KBM-7 (cell line): ENCODE results near the gene TANC1.
"Not testable (repeated sequence)": the region's sequence is repeated elsewhere in the genome, so short reads cannot be mapped to it uniquely, and the experiment has no call there.

Experiments used
- DNase-seq: peaks from one replicate; pipeline ENCODE4 v3.0.0-alpha.2; 2015
- in situ Hi-C: fragments of 300-500 bp; cut with MboI; formaldehyde crosslinking; loops from 2 replicates; pipeline ENCODE4 v1.14.3; 2020; ENCODE audit warnings: low sequenced_read_pairs, low pct_unique_long_range_greater_than_20kb, mixed read lengths

The TANC1 gene

DNA sequence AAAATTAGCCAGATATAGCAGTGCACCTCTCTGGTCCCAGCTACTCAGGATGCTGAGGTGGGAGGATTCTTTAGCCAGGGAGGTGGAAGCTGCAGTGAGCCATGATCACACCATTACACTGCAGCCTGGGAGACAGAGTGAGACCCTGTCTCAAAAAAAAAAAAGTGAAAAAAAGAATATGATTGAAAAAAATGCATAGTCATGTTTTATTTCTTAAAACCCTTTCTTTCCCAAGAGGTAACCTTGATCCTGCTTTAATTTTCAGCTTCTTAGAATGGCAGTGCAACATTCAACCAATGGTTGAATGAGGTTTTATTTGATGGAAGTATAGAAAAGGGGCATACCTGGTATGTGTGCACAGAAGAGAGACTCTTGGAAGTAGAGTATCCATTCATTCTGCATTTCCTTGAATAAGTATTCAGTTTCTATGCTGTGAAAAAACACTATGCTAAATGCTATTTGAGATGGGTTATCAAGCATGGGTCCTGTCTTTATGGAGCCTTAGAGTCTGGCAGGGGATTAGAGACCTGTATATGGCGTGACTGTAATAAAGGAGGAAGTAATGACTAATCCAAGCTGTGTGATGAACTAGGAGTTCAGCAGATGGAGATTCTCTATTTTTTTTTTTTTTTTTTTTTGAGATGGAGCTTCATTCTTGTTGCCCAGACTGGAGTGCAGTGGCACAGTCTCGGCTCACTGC lies 171.8 kb downstream of the TANC1 start:
- in situ Hi-C loops: no loop called here
- peak; percentile 78 for DNase-seq

GRCh38 chr2:159140821-159141220 lies 172.4 kb downstream of the TANC1 start:
- in situ Hi-C loops, DNase-seq: not testable (repeated sequence)

DNA sequence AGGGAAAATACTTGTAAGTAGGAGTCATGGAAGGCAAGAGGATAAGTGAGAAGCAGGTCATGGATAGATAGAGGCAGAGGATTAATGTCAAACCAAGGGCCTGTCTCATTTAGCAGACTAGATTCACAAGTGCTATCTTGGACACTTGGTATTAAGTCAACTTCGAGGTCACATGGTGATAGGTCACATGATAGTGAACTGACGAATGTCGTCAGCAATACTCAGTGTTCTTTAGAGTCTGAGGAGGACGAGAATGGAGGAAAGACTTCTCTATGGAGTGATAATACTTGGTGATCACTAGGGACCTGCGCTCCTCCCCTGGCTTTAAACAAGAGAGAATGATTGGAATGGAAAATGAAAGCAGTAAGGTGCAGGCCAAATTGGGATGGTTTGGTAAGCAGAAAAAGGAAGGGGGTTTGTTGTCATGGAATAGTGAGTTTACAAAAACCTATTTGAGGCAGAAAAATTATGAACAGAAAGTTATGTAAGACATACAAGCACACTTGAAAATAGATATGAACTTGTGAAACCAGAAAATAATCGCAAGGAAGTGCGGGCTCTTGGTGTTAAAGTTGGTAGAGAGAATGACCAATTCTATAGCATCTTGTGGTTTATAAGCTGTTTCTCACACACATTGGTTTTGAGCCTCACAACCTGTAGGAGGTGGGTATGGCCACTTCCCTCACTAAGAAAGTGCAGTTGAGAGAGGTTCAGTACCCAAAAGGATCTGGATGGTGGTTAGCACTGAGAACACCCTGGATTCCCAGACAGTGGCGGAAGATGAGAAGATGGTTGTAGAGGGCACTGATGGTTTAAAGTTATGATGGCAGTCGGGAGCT lies 176.6 kb downstream of the TANC1 start:
- in situ Hi-C loops: no loop called here
- no peak for DNase-seq

- DNase-seq: no peak
- in situ Hi-C loops: no loop called here
Measured at GRCh38 chr2:159145745-159146354, 177.4 kb downstream of the TANC1 start.

DNA sequence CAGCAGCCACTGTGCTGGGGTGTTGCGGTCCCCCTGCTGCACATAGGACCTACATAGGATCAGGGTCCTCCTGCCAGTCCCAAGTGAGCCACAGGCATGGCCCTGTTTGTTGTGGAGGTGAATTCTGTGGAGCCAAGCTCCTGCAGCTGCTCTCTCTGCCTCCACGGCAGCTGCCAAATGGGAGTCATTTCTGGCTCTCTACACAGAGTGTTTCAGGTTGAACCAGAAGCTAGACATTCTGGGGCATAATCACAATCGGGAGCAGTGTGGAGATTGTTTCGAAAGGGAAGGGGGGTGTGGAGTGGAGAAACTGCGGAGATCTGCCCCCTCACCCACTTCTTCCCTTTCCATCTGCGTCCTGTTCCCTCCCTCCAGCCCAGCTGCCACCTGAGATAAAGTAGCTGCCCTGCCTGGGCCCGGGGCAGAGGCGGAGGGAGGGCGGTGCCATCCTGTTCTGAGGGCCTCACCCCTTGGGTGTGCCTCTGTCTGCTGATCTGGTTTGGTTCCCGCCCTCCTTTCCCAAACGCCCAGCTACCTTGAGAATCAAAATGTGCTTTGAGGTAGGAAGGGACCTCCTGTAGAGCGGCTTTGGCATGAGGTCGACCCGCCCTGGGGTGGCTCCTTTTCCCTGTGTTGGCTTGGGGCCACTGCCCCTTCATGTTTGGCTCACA lies 178.7 kb downstream of the TANC1 start:
- in situ Hi-C loops: no loop called here
- peak; percentile 73 for DNase-seq

DNA sequence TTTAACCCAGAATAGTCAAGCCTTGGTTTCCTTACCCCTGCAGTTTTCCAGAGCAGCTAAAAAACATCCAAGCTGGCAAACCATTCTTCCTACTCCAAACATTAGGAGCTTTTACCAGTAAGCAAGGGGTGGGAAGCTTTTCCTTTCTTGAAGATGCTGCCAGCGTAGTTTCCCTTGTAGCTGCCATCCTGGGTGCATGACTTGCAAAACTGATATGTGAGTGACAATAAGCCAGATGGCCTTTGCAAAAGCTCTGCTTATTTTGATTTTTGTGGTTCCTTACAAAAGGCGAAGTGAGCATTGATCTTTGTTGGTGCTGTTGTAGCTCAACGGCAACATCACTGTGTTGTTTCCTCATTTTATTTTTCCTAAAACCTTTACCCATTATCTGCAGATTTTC lies 179.2 kb downstream of the TANC1 start:
- in situ Hi-C loops: no loop called here
- no peak for DNase-seq

DNA sequence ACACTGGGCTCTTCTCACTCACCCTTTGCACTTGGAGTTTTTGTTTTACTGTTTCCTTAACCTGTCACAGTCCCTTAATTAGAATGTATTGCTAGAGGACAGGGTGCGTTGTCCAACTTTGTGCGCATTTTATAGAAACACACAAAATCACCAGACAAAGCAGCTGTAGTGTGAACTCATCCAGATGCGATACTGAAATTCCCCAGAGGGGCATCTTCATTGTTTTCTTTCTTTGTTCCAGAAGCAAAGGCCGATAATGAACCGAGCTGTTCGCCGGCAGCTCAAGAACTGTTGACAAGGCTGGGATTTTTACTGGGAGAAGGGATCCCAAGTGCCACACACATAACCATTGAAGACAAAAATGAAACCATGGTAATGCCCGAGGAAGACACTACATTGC lies 180.5 kb downstream of the TANC1 start:
- DNase-seq: no peak
- in situ Hi-C loops: no loop called here

DNA sequence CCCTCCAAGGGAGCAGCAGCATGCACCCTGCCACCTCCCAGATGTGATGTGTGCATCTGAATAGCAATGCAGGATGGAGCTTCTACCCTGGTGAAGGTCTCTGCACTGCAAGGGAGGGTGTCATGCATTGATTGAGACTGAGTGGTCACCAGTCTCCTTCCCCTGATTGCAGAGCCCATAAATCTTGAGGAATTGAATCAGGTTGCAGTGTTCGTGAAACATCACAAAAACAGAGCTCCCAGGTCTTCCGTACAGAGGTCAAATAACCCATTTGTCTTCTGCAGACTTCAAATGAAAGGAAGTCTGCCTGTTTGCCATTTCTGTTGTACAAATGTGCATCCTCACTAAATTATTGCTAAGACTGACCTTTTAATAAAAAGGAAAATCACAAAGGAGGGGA lies 181.3 kb downstream of the TANC1 start:
- no peak for DNase-seq
- in situ Hi-C loops: no loop called here

DNA sequence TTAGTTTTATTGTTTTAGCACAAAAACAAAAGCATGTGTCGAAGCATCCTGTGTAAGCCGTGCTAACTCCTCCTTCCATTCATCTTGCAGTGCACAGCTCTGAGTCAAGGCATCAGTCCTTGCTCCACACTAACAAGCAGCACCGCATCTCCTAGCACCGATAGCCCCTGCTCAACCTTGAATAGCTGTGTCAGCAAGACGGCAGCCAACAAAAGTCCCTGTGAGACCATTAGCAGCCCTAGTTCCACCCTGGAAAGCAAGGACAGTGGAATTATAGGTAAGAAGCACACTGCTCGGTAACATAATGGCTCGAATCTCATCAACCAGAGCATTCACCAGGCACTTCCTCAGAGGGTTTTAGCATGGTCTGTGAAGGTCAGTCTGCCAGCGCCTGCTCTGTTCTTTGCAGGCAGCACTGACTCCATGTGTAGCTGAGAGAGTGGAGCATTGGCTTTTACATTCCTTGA lies 181.9 kb downstream of the TANC1 start:
- DNase-seq: no peak
- in situ Hi-C loops: no loop called here

DNA sequence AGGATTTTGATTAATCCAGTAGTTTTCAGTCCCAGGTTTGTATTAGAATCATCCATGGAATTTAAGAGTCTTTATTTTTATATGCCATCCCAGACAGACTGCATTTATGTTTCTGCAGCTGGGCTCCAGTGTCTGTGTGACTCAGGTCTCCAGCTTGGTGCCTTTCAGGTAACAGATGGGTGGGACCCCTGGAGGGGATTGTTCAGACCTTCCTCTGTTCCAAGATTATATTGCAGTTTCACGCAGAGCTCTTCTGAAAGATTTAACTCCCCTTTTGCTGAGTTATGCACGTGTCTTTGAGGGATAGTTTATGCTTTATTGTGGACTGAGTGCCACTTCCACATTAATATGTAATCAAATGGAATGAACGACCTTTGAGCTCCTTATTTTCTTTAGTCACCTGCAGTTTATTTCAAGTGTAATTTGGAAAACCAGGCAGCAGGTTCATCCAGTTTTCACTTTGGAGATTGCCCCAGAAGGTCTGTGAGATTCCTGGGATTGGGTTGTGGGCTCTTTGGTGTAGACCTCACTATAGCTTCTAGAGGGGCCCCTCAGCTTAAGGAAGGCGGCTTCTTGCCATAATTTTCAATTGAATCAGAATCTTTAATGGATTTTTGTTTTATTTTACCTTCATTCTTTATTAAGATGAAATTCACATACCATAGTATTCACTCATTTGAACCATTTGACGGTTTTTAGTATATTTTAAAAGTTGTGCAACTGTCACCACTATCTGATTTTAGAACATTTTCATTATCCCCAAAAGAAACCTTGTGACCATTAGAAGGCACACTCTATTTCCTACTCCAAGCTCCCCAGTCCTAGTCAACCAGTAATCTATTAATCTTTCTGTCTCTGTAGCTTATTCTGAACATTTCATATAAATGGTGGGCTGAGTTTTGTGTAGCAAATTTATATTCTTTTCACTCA lies 183.0 kb downstream of the TANC1 start:
- DNase-seq: no peak
- in situ Hi-C loops: no loop called here

GRCh38 chr2:159152128-159152778 lies 183.8 kb downstream of the TANC1 start:
- DNase-seq: no peak
- in situ Hi-C loops: no loop called here

DNA sequence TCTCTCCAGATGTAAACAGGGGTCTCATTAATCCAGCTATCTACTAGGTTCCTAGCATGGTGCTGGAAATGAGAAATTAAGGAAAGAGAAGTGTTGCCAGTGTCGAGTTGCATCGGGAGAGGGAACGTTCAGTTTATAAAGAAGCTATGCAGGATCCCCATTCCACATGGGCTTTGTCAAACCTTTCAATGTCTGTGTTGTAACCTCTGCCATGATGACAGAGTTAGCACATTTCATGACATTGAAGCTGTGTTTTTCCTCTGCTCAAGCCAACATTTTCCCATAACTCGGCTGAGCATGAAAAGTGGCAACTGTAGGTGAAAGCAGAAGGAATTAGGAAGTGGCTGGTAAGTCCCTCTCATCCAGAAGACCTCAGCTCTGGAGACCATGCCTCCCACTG lies 184.6 kb downstream of the TANC1 start:
- DNase-seq: no peak
- in situ Hi-C loops: no loop called here

- peak; percentile 59 for DNase-seq
- in situ Hi-C loops: no loop called here
Measured at GRCh38 chr2:159153463-159153862, 185.0 kb downstream of the TANC1 start.

DNA sequence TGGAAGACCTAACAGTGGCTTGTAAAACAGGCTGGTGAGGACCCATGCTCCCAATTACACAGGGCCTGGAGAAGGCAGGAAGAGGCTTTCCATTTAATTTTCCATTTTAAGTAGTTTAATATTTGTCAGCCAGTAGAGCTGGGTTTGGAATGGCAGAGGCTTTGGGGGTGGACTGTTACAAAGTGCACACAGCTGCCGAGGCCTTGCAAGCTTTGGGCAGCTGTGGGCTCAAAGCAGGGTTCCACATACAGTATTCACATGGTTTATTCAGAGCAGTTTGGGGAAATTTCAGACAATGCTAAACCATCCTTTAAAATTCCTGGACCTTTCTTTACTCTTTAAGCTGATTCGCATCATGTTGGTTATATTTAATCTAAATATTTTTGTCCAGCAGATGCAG lies 185.5 kb downstream of the TANC1 start:
- no peak for DNase-seq
- in situ Hi-C loops: no loop called here

GRCh38 chr2:159154366-159154765 lies 185.9 kb downstream of the TANC1 start:
- in situ Hi-C loops: no loop called here
- DNase-seq: no peak

- in situ Hi-C loops: no loop called here
- no peak for DNase-seq
Measured at GRCh38 chr2:159155320-159155719, 186.9 kb downstream of the TANC1 start.

DNA sequence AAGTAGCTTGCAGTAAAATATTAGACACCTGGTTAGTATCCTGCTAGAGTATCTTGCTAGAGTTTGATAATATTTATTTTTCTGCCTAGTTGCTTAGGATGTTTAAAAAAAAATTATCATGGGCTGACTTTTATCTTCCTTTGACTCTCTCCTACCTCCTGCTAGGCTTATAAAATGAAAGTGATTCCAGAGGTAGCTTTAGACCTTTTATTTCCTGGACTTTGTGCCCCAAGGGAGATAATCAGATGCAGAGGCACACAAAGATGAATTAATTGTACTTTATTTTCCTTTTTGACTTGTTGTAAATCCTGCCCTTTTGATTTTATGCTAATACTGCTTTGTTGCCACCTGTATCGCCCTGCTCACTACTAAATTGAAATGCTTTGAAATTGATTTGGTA lies 187.4 kb downstream of the TANC1 start:
- DNase-seq: no peak
- in situ Hi-C loops: no loop called here

- in situ Hi-C loops: no loop called here
- DNase-seq: no peak
Measured at GRCh38 chr2:159156834-159157233, 188.4 kb downstream of the TANC1 start.
